Measurements from ENCODE around the gene SBF2. TPM values are rescaled to one million over a fixed set of nuclear protein-coding genes. Genes with fewer than 3 reads are reported as not detected.
"Not testable (repeated sequence)": the region's sequence is repeated elsewhere in the genome, so short reads cannot be mapped to it uniquely, and the experiment has no call there.

SBF2 gene
- polyA plus RNA-seq, 5 donors: 40.8 to 61.2 (median 50.1) TPM

DNA sequence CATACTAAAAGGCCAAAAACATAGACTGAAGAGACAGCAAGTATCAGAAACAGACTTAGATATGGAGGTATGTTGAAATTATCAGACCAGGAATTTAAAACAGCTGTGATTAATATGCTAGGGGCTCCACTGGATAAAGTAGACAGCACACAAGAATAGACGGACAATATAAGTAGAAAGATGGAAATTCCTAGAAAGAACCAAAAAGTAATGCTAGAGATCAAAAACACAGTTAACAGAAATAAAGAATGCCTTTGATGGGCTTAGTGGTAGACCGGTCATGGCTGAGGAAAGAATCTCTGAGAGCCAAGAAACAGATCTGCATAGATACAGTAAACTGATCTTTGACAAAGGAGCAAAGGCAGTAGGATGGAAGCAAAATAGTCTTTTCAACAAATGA is 380.0 kb downstream of the SBF2 start:
- no peak for DNase-seq

DNA sequence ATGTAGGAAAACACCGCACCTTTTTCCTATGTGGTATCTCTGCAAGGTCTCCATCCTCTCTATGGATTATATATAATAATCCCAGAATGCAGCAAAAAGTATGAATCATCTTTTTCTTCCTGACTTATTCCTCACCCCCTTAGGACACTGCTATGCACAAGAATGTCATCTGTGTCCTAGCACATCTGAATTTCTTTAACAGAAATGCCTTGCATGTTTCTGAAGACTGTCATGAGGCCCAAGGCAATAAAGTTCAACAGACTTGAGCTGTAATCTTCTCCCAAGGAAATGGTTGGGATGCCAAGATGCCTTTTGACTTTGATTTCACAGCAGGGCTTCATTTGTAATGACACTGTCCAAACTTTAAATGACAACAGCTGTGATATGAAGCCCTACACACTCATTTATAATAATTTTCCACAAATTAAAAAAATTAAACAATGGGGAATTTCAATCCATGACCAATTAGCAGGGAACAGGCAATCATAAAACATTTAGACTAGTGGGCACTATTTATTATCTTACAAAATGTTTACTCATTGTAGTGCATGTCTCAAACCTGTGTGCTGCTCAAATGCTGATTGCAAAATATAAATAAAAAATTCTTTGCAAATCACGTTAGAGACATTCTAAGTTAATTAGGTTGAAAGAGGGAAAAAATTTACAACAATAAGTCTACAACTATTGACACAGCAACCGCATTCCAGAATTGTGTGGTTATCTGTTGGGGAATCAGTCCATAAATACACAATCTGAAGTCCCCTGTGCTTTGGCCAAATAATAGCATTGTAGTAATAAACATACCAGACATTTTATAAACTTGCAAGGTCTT is 387.8 kb downstream of the SBF2 start:
- no peak for DNase-seq

DNA sequence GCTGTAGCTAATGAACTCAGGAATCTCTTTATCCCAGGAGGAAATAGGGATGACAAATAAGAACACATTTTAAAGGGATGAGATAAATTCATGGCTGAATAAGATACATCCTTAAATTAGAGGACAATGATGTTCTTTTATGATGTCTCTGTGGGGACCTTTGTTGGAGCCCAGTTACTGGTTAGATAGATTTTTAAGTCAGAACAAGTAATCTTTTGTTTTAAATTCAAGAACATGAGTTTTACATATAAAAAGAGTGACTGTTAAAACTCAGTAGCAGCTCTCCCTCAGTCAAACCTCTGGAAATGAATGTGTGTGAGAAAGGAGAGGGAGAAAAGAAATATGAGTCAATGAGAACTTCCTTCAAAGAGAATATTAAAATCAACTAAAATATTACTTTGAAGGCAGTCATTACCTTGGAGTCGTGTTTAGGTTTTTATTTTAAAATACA is 388.5 kb downstream of the SBF2 start:
- no peak for DNase-seq

DNA sequence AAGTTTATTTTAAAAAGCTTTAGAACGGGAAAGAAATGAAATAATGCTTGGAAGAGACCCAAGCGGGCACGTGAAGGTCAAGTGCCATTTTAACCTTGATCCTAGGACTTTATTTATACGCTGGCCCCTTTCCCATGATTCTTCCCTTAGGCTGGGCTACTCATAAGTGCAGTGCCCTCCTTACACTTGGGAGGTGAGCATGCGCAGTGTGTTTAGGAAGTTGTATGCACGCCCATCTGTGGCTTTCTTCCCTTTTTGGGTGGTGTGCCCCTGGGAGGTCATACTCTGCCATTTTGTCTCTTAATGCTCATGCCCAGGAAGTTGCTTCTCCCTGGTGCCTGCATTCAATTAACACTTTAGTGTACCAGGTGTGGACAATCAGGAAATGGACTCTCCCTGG is 390.4 kb downstream of the SBF2 start:
- DNase-seq: no peak

DNA sequence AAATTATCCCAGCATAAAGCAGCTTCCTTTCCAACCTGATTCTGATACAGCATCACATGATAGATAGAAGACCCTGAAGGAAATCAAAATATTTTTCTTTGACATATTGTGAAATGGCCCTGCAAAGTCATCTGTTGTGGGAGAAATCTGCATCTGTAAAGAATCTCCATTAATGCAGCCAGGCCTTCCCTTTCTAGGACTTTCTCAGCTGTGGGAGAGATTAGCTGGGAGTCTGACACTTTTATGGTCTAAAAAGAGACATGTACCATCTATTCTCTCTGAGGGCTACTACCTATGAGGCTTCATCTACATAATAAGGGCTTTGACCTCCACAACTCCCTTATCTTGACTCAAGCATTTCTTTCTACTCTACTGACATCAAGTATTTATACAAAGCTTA is 392.1 kb downstream of the SBF2 start:
- no peak for DNase-seq

DNA sequence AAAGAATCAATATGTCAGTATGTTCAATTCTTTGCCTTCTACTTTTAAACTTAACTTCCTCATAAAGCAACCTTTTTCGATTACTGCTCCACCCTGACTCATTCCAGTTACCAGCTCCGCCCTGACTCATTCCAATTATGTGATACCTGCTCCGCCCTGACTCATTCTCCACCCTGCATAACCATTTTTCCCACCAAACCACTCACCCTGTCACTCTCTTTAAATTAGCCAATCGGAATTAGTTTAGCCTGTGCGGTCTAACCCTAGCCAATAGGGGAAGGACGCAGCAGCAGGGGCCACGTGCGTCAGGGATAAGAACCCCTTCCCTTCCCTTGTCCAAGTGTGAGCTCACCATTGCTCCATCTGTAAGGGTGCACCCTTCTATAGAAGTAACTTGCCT is 393.8 kb downstream of the SBF2 start:
- not testable (repeated sequence) for DNase-seq

DNA sequence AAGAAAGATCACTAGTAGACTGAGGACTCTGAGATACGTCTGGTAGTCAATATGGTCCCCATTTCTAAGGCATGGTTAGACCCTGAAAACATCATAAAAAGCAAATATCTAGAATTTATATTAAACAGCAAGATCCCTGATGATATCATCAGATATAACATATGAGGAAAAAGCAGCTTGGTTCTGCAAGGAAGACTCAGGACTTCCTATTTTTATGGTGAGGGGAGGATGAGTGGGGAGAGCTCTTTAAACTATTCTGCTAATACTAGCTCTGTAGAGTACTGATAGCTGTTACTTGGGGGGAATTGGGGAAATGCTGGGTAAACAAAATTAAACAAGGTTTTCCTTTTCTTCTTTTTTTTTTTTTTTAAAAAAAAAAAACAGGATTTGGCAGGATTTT is 394.3 kb downstream of the SBF2 start:
- DNase-seq: no peak

DNA sequence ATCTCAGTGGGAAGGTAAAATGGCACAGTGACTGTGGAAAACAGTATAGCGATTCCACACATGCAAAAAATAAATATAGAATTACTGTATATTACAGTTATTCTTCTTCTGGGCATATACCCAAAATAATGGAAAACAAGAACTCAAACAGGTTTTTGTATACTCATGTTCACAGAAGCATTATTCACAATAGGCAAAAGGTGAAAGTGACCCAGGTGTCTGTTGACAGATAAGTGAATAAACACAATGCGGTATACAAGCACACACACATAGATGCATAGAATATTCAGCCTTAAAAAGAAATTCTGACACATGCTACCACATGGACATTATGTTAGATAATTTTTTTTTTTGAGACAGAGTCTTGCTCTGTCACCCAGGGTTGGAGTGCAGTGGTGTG is 397.1 kb downstream of the SBF2 start:
- DNase-seq: no peak

DNA sequence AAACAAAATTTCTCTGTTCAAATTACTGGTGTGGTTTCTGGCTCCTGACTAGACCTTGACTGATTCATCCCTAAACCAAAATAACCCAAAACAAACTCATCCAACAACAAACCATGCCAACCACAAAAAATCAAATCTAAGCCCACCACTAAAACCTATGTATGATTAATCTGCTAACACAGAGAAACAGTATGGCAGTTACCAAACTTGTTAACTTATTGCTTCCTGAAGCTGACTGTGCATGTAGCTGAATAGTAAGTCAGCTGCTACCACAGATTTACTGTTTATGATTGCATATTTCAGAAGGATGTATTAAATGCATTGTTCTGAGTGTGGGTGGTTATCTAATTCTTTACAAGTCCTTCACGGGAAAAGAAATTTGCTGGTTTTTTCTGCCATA is 399.0 kb downstream of the SBF2 start:
- DNase-seq: no peak

DNA sequence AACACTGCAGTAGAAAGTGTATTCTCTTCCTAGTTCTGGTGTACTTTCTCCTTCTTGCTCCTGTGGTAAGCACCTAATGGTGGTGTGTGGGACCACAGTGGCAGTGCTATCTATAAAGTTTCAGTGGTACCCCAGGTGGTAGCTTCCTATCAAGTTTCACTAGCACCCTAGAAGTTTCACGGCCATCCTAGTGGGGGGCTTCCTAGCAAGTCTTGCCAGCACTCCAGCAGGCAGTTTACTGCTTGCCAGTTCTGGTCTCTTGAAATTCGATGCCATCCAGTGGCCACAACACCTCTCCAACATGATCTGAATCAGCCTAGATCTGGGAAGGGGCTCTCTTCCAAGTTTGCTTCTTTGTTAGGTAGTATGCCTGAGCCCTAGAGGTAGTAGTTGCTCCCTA is 400.5 kb downstream of the SBF2 start:
- no peak for DNase-seq

DNA sequence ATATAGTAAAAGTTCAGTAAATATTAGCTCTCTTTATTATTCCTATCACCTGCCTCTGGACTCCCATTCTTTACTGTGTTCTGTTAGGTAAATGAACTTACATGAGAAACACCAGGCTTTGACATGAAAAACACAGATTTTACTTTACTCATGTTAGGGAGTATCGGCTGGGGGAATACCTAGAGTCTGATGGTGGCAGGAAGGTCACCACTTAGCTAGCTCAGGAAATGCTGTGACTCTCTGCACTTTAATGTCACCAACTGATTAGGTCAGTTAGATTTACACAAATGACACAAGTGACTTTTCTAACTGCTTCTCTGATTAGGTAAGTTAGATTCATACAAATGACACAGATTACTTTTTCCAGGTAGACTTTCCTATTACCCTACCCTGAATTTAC is 405.1 kb downstream of the SBF2 start:
- no peak for DNase-seq

DNA sequence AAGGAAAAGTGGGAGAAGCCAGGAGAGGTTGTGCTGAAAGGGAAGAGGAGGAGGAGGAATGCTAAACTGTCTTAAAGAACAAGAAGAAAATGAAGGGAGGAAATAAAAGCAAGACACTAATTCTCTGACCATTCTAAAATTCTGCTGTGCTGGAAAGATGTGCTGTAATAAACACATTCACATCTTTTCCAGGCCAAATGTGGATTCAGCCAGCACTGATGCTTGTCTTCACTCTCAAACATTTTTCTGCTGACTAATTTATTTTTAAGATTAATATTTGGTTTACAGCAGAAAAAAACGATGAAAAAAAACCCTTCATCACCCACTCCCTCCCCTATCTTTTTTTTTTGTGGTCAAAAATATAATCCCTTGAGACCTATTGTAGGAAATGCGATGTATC is 406.5 kb downstream of the SBF2 start:
- no peak for DNase-seq

DNA sequence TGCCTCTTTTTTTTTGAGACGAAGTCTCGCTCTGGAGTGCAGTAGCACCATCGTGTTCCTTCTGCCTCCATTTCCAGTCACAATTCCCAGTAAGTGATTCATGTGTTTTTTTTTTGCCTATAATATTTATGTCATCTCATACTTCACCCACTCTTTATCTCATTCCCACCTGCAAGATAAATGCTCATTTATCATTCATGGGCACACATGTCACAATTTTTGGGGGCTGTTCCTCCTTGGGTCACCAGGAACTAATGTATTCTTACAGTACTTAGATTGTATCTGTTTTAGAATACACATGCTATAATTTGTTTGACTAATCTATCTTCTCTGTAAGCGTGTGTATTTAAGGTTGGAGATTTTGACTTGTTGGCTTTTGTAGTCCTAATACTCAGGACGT is 407.4 kb downstream of the SBF2 start:
- no peak for DNase-seq

DNA sequence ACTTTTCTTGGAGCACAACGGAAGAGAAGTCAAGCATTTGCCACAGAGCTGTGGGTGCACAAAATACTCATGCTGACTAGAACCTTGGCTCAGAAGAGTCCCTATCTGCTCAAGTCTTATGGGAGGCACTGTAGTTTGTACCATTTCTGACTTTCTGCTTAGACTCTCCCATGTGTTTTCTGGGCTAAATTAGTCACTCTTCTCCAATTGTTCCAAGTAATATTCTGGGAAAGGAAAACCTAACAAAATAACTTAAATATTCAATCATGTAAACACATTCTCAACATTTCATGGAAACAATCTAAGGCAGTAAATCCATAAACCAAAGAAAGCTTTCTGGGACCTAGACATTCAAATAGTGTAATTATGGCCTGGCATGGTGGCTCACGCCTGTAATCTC is 409.4 kb downstream of the SBF2 start:
- no peak for DNase-seq

DNA sequence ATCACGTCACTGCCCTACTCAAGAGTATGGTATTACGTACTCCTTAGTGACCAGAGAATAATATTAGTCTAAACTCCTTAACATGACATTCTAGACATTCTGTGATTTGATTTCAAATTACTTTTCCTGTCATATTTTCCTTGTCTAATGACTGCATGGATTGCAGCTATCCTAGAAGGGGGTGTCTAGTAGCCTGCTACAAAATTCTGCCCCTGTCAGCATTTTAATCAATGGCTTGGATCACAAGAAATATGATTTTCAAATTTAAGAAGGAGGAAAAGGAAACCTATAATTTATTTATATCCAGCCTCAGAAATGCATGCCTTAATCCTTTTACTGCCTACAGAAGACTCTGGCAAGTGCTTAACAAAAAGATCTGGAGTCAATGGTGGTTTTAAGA is 413.4 kb downstream of the SBF2 start:
- DNase-seq: no peak

DNA sequence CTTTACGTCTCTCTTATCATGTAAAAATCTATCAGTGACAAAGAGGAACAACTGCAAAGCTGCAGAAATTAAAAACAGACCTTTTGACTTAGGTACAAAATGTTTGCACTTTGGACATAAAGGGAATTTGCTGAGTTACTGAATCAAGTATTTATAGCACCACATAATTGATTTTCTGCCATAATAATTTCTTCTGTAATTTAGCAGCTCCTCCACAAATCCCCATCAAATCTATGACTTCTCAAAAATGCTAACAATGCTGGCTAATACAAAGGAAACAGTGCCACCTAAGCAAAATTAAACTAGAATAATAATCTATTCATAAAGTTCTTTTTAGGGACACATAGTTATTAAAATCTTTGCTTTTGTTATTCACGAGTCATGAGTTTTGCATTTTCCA is 415.1 kb downstream of the SBF2 start:
- no peak for DNase-seq

DNA sequence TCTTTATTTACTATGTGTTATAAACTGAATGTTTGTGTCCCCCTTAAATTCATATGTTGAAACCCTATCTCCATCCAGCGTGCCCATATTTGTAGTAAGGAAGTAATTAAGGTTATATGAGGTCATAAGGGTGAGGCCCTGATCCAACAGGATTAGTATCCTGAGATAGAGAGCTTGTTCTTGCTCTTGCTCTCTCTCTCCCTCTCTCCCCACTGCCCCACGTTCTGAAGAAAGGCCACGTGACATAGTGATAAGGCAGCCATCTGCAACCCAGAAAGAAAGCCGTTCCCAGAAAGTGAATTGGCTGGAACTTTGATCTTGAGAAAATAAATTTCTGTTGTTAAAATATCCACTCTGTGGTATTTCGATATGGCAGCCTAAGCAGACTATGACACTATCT is 417.7 kb downstream of the SBF2 start:
- DNase-seq: no peak

DNA sequence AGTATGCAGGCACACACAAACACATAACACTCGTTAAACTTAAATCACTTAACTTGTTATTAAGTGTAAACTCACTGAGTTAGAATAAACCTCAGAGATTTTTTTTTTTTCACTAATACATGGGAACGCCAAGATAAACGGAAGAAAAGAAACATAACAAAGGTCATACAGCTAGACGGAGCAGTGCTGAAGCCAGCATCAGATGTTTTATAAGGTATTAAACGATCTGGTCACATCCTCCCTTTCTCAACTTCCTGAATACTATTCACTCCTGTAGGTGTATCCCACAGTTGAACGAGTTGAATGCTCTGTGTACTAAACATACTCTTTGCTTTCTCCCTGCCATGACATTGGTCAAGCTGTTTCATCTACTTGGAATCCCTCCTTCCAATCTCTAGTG is 418.2 kb downstream of the SBF2 start:
- DNase-seq: no peak

DNA sequence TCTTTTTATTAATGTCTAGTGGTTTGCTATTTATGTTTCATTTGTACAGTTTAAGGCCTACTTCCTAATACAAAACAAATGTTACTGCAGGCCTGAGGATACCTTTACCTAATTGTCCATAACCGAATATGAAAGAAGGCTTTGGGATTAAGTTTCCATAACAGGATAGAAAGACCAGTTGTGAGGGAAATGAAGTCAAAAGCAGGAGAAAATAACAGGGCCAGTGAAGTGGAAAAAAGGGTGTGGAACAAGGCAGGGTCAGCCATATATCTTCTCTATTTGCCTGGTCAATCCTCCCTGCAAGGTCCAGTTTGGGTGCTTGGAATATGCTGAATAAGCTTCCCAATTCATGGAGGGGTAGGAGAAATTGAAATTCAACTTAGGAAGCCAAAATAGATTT is 418.6 kb downstream of the SBF2 start:
- DNase-seq: no peak

DNA sequence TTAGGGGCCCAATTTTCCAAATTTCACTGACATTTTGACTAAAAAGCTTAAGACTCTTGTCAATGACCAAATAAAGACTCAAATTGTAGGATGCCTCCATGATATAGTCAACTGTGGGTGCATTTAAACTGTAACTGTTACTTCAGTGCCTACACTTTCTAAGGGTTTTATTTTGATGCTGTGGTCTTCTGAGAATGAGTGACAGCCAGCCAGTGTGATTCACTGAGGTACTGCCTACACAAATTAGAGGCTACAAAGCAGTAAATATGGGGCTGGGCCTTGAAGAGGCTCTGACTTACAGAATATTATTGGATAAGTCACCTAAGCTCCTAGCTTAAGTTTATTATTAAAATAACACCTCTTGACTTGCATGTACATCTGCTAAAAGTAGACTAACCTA is 419.6 kb downstream of the SBF2 start:
- DNase-seq: no peak

DNA sequence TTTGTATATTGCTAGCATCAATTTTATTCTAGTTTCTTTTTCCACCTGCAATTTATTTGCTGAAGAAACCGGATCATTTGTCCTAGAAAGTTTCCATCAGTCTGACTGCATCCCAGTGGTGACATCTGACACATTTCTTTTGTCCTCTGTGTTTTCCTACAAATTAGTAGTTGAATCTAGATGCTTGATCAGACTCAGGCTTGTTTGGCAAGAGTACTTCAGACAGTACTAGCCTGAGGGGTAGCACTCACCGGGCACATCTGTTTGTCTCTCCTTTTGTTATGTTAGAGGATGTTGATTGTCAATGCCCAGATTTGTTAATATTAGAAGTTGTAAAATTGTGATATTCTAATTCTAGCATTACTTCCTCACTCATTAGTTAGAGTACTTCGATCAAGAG is 425.4 kb downstream of the SBF2 start:
- DNase-seq: no peak

DNA sequence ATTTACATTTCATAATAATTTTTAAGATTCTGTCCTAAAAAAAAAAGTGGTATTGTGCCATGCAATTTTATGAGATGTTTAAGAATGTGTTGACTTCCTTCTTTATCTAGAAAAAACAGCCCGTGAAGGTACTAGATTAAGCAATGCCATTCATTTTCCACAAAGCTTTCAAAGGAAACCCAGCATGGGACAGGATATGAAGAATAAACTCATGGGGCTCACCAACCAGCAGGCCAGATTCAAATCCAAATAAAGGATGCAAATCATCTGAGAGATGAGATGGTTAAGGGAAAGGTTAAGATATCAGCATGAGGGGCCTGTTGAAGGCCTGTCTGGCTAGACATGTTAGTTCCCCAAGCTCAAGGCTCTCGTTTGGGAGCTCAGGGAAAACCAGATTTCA is 431.0 kb downstream of the SBF2 start:
- no peak for DNase-seq

DNA sequence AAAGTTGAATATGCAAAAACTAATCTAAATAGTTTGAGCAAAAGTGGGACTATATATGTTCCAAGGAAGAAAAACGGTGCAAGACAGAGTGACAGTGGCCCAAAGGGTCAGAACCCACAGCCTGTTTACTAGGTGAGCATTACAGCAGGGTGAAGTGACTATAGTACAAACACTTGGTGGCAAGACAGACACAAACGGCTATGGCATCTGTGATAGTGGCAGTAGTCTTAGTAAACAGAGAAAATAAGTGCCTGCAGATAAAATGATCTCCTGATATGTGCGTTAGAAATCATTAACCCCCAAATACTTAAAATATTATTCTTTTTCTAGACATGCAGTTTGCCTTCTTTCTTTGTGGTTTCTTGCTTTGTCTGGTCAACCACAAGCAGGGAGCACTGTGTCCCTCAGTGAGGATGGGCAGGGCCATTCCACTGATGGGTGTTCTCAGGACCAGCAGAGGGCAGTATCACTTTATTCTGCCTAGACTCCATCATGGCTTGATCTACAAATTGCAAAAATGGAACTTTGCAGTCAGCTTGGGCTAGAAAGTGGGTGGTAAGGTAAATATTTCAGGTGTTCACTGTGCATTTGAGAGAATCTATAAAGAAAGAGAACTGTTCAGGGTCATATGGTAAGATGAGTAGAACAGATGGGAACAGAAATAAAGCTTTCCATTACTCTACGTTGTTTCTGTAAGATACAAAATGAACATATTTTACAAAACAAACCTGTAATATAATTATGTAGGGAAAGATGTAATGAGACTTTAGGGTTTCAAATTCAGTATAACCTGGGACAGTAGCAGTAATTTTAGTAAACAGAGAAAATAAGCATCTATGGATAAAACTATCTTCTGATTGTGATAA is 431.9 kb downstream of the SBF2 start:
- no peak for DNase-seq
